Measurements from ENCODE around the gene STAT4.

STAT4 gene

DNA sequence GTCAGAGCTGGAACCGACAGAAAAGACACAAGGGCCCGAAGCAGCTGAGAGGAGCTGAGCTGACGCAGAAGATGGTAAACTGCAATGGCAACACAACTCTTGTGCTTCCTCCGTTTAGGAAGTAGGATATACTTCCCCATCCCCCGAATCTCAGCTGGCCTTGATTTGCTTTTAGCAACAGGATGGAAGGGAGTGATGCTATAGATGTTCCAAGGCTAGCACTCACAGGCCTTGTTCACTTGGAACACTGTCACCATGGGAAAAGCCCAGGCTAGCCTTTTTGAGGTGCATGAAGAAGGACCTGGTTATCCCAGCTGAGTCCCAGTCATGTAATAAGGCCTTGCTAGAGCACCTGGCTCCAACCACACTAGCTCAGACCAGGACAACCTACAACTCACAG lies 162.9 kb downstream of the STAT4 start:
- no peak for DNase-seq

DNA sequence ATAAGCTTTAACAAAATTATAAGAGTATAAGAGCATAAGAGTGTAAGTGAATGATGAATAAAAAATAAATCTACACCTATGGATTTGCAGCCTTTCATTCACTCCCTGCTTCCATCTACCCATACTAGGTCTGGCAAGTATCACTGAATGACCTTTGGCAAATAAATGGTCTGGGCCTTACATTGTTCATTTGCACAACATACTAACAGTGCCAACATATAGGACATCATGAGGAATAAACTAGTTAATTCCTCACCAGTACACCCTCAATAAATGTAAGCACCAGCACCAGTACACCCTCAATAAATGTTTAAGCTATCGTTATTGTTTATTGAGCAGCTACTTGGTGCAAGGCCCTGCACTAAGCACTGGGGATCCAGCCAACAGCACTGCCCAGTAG lies 163.7 kb downstream of the STAT4 start:
- no peak for DNase-seq

DNA sequence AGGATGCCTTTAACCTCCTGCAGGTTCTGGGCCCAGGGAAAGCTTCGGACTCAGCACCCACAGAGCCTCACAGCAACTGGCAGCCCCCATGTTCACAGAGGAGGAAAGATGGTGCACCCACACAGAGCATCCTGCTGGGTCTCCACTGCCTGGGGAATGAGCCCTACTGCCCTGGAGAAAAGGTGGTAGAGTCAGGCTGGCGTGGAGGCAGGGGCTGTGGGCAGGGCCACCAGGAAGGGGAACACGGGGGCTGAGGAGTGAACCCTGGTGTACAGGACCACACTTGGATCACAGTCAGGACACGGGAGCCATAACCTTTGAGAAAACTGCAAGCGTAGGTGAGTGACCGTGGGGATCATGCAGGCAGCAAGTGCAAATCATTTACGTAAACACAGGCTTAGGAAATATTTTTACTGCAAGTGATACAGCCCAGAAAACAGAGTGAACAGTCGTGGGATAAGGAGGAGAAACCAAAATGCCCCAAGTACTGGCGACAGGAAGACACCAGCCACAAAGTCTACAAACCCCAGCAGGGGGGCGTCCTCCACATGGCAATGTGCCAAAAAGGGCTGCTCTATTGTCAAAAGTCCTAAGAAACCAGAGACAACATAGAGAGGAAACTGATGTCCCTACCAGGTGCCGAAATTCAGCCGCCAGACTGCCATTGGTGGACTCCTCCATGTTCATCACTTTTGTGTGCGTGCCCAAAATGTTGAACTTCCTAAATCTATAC lies 164.4 kb downstream of the STAT4 start:
- DNase-seq = no peak

DNA sequence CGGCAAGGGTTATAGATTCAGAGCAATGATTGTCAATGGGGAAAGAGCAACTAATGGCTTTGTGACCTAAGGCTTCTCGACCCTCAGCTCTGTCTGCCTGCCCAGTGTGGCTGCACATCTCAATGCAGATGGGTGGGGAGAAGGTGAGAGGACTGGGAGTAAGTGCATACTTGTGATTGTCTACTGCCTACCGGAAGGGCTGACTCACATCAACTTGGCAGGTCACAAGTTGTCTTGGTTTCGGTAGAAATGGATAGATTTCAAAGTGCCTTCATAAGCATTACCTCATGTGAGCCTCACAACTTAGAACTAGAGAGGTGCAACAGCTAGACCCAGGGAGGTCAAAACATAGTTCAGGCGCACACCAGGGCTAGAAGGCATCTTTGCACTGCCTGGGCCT lies 166.2 kb downstream of the STAT4 start:
- DNase-seq = no peak

DNA sequence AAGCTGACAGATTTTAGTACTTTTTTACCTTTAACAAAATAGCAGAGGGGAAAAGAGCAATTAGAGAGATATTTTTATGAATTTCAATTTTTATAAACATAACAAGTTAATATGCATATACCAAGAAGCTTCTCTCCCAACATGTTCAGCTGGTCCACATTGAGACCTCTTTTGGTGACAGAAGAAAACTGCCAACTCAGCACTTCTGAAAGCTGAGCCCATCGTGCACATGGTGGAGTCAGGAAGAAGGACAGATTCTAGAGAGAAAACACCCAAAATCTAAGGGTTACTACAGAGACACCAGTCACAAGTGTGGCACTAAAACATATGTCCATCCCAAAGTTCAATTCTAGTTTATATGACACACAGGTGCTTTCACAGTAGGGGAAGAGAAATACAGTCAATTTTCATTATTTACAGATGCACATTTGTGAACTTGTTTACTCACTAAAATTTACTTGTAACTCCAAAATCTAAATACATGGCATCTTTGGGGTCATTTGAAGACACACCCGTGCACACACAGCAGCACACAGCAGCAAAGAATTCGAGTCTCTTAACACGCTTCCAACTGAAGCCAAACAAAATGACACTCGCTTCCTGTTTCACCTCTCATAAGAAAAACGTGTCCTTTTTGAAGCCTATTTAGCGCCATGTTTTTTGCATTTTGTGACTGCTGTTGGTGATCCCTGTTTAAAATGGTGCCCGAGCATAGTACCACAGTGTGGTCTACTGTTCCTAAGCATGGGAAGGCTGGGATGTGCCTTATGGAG lies 168.3 kb downstream of the STAT4 start:
- no peak for DNase-seq

DNA sequence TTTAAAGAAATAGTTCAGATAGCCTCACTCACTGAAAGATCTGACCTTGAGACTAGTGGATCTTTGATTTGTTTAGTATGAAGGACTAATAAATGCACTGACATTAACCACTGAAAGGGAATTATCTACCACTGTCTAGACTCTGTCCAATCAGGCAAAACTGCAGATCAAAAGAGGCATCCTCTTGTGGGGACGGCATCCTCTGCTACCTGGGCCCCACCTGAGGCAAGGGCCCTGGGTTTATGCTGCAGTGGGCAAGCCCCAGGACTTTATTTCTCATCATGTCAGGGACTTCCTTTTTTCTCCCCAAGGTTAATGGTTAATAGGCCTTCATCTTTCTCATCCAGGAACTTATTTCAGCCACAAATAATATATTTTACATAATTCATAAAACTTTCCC lies 169.1 kb downstream of the STAT4 start:
- no peak for DNase-seq

DNA sequence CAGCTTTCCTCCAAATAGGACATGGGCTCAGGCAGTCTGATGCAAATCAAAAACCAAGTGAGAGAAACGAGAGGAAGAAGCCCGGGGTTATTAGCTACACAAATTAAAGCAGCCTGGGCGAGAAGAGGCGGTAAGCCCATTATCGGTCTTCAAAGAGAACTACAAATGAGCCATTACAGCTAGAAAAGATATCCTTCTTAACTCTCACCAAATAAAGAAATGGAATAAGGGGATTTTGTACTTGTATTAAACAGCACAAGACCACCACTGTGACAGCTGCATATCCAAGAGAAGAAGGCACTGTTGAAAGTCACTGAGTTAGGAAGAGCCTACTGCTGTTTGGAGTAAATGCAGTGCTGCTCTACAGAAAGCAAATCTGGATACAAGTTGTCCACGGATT lies 169.5 kb downstream of the STAT4 start:
- no peak for DNase-seq

DNA sequence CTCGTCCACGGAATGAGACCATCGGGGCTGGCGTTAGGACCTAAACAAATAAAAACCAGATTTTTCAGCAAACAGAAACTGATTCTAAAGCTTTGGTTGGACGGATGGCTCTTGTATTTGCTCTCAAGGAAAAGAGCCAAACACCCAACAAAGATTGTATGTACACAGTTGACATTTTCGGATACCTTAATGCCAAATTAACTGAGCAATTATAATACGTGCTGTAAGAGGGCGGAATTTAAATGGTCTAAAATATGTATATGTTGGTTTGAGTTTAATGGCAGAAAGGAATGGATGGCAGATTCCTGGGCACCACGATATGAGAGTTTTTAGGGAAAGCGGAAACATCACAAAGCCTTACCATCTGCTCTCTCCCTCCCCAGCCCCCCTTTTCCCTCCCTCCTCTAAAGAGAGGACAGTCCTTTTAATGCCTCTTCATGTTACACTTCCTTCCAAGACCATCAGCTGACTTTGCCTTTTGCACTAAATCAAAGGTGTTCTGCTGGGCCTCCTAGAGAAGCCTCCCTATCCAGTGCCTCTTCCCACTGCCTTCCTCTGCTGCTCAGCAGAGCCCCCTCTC lies 170.1 kb downstream of the STAT4 start:
- no peak for DNase-seq

DNA sequence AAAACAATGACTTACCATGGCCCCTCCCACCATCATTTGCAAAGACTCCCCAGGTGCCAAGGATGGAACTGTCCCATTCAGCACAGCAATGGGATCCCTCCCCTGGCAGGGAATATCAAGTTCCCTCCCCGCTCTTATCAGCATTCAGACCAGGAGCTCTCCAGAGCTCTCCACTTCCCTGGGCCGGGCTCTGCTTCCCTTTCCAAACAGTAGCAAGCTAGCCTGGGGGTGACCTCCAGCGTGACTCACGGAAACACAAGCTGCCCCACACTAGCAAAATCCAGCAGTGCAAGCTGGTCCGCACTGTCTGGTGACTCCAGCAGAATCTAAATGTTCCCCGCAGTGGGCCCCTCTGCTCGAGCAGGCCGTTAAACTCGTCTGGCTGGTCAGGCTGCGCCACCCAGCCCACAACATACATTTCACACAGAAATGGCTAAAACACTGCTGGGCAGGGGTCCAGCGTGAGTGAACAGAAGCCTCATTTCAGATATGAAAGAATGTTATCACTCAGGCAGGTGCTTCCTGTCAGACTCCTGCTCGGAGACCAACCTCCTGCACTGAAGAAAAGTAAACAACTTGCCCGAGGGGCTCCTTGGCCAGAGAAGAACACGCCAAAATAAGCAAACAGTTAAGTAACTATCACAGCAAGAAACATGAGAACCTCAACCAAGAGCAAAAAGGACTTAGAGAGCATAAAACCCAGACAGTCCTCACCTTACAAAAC lies 170.7 kb downstream of the STAT4 start:
- no peak for DNase-seq

All from NCI-H187 treated with DMSO at 0.1 percent for 48 hours (cell line).